Measurements from ENCODE around the gene RGS17. TPM values are rescaled to one million over a fixed set of nuclear protein-coding genes. Genes with fewer than 3 reads are reported as not detected.
"Not testable (repeated sequence)": the region's sequence is repeated elsewhere in the genome, so short reads cannot be mapped to it uniquely, and the experiment has no call there.

Gene RGS17
- total RNA-seq, 2 experiments from 2014 or later, result not detected

GRCh38 chr6:153000790-153001189 is 130.3 kb downstream of the RGS17 start:
- POLR2A ChIA-PET, result interaction anchor here (0.8 kb wide), 1 partner anchor 18 kb away, joined by 3 read pairs; the partner anchor contains the start of gene FBXO5

GRCh38 chr6:153000243-153000642 is 130.8 kb downstream of the RGS17 start:
- ChIA-PET POLR2A (no interaction called here), CTCF (interaction anchor here (2.2 kb wide), 1 partner anchor 14 kb away, joined by 7 read pairs; no protein-coding TSS in a partner anchor)

More at GRCh38 chr6:153000790-153001189, 130.3 kb downstream of the RGS17 start:
- CTCF ChIA-PET, result interaction anchor here (0.7 to 2.2 kb wide), 3 partner anchors 11 to 53 kb away, joined by 3 to 7 read pairs (median 4); no protein-coding TSS in a partner anchor

DNA sequence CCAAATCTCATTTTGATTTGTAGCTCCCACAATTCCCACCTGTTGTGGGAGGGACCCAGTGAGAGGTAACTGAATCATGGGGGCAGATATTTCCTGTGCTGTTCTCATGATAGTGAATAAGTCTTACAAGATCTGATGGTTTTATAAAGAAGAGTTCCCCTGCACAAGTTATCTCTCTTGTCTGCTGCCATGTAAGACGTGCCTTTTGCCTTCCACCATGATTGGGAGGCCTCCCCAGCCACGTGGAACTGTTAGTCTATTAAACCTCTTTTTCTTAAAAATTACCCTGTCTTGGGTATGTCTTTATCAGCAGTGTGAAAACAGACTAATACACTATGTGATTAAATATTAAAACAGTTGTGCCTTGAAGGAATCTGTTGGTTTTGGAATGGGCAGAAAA is 131.5 kb downstream of the RGS17 start:
- CTCF ChIA-PET, POLR2A ChIA-PET: not testable (repeated sequence)

DNA sequence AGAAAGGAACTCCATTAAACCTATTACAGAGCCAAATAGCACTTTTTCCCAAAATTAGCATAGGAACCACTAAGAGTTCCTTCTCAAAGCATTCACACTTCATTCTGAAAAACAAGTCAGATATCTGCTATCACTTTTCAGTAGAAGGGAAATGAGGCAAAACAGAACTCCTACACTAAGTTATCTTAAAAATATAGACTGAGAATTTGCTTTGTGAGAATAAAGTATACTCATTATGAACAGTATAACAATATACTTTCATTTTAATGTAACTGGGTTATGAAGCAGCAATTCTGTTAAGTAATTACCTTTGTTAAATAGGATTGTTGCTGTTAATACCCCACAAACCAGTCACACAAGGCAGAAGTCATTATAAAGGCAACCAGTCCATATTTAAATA is 137.2 kb downstream of the RGS17 start:
- ChIA-PET CTCF (no interaction called here), POLR2A (no interaction called here)

- ChIA-PET POLR2A (no interaction called here), CTCF (no interaction called here)
Measured at GRCh38 chr6:152993431-152993830, 137.7 kb downstream of the RGS17 start.

- ChIA-PET POLR2A (no interaction called here), CTCF (interaction anchor here (2.2 kb wide), 1 partner anchor 14 kb away, joined by 7 read pairs; the partner anchor contains the start of gene MTRF1L)
Measured at GRCh38 chr6:152986978-152987377, 144.1 kb downstream of the RGS17 start.

DNA sequence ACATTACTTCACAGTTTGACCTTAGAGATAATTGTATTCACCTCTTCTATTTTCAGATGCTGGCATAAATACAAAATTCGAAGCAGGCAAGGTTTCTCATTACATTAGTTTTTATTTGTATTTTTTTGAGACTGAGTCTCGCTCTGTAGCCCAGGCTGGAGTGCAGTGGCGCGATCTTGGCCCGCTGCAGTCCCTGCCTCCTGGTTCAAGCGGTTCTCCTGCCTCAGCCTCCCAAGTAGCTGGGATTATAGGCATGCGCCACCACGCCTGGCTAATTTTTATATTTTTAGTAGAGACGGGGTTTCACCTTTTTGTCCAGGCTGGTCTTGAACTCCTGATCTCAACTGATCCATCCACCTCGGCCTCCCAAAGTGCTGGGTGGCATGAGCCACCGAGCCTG is 145.8 kb downstream of the RGS17 start:
- POLR2A ChIA-PET, result not testable (repeated sequence)
- CTCF ChIA-PET, result interaction anchor here (2.2 kb wide), 1 partner anchor 16 kb away, joined by 7 read pairs; the partner anchor contains the start of gene MTRF1L

DNA sequence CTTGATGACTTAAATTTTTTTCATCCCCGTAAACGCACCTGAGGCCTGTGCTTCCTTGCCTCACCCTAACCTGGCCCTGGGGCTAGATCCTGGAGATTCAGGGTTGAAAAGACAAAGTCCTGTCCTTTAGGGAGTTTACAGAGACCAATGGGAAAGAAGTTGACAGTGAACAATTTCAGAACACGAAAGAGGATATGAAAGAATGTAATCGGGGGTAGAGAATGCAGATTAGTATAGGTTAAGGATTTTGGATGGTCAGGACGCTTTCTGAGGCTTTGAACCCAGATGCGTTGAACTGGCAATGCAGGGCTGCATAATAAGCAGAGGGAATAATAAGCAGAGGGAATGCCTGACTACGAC is 146.6 kb downstream of the RGS17 start:
- ChIA-PET CTCF (no interaction called here), POLR2A (no interaction called here)

GRCh38 chr6:152983637-152984512 is 147.2 kb downstream of the RGS17 start:
- ChIA-PET CTCF (interaction anchor here (1.0 to 1.1 kb wide), 2 partner anchors 10 to 11 kb away, joined by 3 read pairs; no protein-coding TSS in a partner anchor), POLR2A (interaction anchor here (0.9 to 1.4 kb wide), 5 partner anchors 10 to 1266 kb away, joined by 3 to 6 read pairs (median 3); no protein-coding TSS in a partner anchor)

DNA sequence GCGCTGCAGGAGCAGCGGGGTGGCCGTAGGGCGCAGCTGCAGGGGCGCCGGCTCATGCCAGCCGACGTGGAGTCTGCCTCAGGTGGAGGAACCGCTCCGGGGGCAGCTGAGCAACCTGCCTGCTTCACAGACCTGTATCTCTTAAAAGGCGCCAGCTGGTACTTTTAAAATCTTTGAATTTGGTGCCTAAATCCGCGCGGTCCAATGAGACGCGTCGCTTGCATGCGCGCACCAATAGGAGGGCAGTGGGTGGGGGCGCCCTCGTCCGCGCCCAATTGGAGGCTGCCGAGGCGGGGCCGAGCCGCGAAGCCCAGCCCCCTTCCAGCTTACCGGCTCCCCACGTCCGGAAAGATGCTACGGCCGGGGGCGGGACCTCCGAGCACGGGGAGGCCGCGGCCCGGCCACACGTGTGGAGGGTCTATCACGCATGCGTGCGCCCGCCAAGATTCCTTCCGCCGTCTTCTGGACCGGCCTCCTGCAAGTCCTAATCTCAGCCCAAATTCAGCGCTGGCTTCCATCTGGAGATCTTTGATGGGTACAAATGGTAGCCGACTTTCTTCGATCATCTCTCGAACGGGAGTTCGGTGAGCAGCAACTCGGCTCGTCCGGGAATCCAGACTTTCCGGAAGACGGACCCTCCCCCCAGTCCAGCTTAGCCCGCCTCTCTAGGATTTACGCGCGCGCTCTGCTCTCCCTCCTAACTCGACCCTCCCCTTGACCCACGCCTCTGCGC is 148.0 kb downstream of the RGS17 start, which contains the start of gene FBXO5:
TSS of gene FBXO5 (minus strand) at position 138 of the 733 bp plus-strand sequence. CDS start at position 56, 82 bp downstream.
- CTCF ChIA-PET, result interaction anchor here (1.0 to 1.1 kb wide), 2 partner anchors 10 to 12 kb away, joined by 3 read pairs; no protein-coding TSS in a partner anchor
- POLR2A ChIA-PET, result interaction anchor here (0.6 to 1.4 kb wide), 7 partner anchors 10 to 1267 kb away, joined by 3 to 6 read pairs (median 3); no protein-coding TSS in a partner anchor

- ChIA-PET CTCF (interaction anchor here (1.0 kb wide), 1 partner anchor 9 kb away, joined by 3 read pairs; no protein-coding TSS in a partner anchor), POLR2A (interaction anchor here (0.9 to 1.4 kb wide), 4 partner anchors 9 to 20 kb away, joined by 3 to 6 read pairs (median 3); no protein-coding TSS in a partner anchor)
Measured at GRCh38 chr6:152981989-152982903, 148.8 kb downstream of the RGS17 start.

DNA sequence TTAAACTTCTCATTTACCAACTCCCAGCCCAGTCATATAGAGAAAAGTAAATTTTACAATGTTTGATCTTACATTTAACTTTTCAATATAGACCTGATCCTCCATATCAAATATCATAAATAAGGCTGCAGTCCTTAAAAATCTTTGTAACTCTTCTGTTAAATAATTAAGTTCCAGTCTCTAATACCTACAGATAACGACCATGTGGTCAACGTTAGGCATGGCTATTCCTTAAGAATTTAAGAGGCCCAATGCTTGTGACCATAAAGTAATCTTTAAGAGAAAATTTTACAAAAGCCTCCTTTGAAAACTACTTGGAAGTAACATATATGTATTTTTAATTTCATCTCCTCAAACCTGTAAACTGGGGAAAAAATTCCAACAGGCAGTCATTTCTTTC is 149.9 kb downstream of the RGS17 start:
- ChIA-PET CTCF (no interaction called here), POLR2A (no interaction called here)

GRCh38 chr6:152980656-152981055 is 150.4 kb downstream of the RGS17 start:
- ChIA-PET CTCF (no interaction called here), POLR2A (no interaction called here)

DNA sequence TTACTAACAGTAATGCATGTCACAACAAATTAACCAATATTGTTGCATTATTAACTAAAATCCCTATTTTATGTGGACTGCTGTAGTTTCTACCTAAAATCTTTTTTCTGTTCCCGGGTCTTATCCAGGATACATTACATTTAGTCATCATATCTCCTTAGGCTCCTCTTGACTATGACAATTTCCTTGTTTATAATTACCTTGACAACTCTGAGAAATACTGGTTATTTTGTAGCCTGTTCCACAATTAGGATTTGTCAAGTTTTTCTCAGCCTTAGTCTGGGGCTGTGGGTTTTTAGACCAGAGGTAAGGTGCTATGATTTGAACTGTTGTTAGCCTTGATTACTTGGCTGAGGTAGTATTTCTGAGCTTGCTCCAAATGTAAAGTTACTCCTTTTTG is 152.0 kb downstream of the RGS17 start:
- ChIA-PET POLR2A (no interaction called here), CTCF (no interaction called here)

- ChIA-PET POLR2A (no interaction called here), CTCF (no interaction called here)
Measured at GRCh38 chr6:152978058-152978457, 153.0 kb downstream of the RGS17 start.

DNA sequence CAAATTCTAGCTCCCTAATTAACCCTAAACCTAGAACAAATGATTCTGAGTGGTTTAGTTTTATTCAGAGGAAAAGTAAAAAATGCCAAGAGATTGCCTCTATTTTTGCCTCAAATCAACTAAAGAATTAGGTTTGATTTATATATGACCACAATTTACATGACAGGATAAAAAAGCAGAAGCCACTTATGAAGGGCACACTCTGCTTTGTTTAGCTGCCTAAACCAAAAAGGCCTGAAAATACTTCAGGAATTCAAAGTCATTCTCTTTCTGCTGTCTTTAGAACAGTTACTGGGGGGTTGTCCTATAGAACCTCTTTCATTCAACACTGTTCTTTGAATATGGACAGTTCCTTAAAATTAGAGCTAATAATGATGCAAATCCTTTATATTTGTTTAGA is 153.5 kb downstream of the RGS17 start:
- POLR2A ChIA-PET, result no interaction called here
- CTCF ChIA-PET, result no interaction called here

DNA sequence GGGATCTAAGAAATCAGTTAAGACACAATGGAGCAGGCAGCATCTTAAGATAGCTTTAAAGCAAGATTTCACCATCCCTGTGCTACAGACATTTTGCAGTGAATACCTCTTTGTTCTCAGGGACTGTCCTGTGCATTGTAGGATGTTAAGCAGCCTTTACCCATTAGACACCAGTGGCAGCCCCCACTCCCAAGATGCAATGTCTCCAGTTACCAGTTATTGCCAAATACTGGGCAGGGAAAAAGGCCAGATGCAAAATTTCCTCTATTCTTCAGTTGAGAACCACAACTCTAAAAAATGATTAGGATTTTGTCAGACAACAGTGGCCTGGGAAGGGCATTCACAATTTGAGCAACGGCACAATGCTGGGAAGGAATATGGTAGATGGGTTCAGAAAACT is 154.3 kb downstream of the RGS17 start:
- ChIA-PET POLR2A (no interaction called here), CTCF (no interaction called here)

GRCh38 chr6:152975204-152975915 is 155.7 kb downstream of the RGS17 start:
- CTCF ChIA-PET, result no interaction called here
- POLR2A ChIA-PET, result no interaction called here

All from activated CD8-positive, alpha-beta memory T cell treated with anti-CD3 and anti-CD28 coated beads for 36 hours (primary cell).